Measurements from ENCODE around the gene KLK14. TPM values are rescaled to one million over a fixed set of nuclear protein-coding genes. Genes with fewer than 3 reads are reported as not detected.

Gene KLK14
- total RNA-seq, 1 experiment from 2014 or later, result 0.30 TPM

DNA sequence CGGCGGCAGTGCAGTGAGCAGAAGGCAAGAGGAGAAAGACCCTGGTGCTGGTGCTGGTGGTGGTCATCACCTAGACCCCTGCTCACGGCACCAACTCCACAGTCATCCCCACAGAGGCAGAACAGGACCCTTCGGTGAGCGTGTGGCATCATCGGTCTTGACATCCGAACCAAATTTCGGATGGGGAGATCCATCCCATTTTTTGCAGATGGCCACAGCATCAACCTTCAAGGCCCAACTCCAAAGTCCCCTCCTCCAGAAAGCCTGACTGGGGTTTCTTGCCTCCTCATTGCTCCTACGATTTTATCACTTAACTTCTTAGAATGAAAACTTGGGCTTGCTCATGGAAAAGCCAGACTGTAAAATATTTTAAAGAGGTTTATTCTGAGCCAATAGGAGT, 39.2 kb downstream of the KLK14 start:
- no TSS peak for BruUV-seq (replicated peaks)
- no peak overlapping the region for H3K4me3 Mint-ChIP-seq (ENCODE audit: unreplicated experiment)
- intact Hi-C loops (cut with micrococcal nuclease), result no loop called here
- H3K36me3 Mint-ChIP-seq (ENCODE audit: insufficient read depth, unreplicated experiment), result no peaks in the 10 kb centered on the region
- H3K27me3 Mint-ChIP-seq (ENCODE audit: insufficient read depth, unreplicated experiment), result no peaks in the 10 kb centered on the region
- CTCF ChIA-PET, result interaction anchor here (1.8 kb wide), 1 partner anchor 53 kb away, joined by 7 read pairs; no protein-coding TSS in a partner anchor
- POLR2A ChIA-PET, result interaction anchor here (1.0 kb wide), 1 partner anchor 23 kb away, joined by 4 read pairs; no protein-coding TSS in a partner anchor
- H3K27ac Mint-ChIP-seq (ENCODE audit: low read depth, unreplicated experiment), result no peak overlapping the region
- peaks cover 8% of the 10 kb centered on the region for H3K9me3 Mint-ChIP-seq (ENCODE audit: unreplicated experiment)
- no peaks in the 10 kb centered on the region for H3K4me1 Mint-ChIP-seq (ENCODE audit: insufficient read depth, unreplicated experiment)
- DNase-seq (ENCODE audit: unreplicated experiment), result no peak
- TF ChIP-seq CTCF (IDR thresholded peaks at IDR 0.05; ENCODE audit: unreplicated experiment), result no peak

DNA sequence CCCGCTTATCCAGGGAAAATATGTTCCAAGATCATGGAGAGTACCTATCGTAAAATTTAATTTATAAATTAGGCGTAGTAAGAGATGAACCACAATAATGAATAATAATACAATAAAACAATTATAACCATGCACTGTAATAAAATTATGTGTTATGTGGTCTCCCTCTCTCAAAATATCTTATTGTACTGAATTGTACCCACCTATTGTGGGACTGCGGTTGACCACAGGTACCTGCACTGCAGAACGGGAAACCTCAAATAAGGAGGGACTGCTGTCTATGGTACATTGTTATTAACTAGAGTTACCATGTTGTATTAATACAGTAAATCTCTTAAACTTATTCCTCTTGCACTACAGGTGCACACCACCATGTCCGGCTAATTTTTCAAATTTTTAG, 42.5 kb downstream of the KLK14 start:
- ChIA-PET CTCF (no interaction called here), POLR2A (no interaction called here)
- TF ChIP-seq CTCF (IDR thresholded peaks at IDR 0.05; ENCODE audit: unreplicated experiment), result no peak
- Mint-ChIP-seq H3K4me1 (ENCODE audit: insufficient read depth, unreplicated experiment) (no peaks in the 10 kb centered on the region), H3K4me3 (ENCODE audit: unreplicated experiment) (no peak overlapping the region), H3K9me3 (ENCODE audit: unreplicated experiment) (peaks cover 7% of the 10 kb centered on the region), H3K27ac (ENCODE audit: low read depth, unreplicated experiment) (no peak overlapping the region), H3K27me3 (ENCODE audit: insufficient read depth, unreplicated experiment) (peaks cover under 1% of the 10 kb centered on the region), H3K36me3 (ENCODE audit: insufficient read depth, unreplicated experiment) (no peaks in the 10 kb centered on the region)
- intact Hi-C loops (cut with micrococcal nuclease), result no loop called here
- BruUV-seq (replicated peaks), result no TSS peak
- no peak for DNase-seq (ENCODE audit: unreplicated experiment)

DNA sequence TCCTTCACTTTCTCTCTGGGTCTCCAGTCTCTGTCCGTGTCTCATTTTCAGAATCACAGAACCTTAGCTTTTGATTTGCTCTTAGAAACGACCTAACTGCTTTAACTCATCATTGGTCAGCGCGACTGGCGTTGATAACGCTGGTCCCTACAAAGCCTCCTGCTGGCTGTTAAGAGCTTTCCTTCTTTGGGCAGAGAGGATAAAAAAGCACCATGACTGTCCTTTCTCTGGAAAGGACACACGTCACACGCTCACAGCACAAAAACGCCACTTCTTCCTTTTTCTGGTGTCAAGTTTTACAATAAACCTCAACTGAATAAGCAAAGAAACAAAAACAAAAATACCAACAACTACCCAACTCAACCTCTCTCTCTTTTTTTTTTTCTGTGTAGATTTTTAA, 46.2 kb downstream of the KLK14 start:
- Mint-ChIP-seq H3K4me3 (ENCODE audit: unreplicated experiment) (no peak overlapping the region), H3K36me3 (ENCODE audit: insufficient read depth, unreplicated experiment) (no peaks in the 10 kb centered on the region), H3K27ac (ENCODE audit: low read depth, unreplicated experiment) (no peak overlapping the region), H3K4me1 (ENCODE audit: insufficient read depth, unreplicated experiment) (no peaks in the 10 kb centered on the region), H3K9me3 (ENCODE audit: unreplicated experiment) (peaks cover 30% of the 10 kb centered on the region), H3K27me3 (ENCODE audit: insufficient read depth, unreplicated experiment) (peaks cover 12% of the 10 kb centered on the region)
- POLR2A ChIA-PET, result no interaction called here
- no TSS peak for BruUV-seq (replicated peaks)
- CTCF ChIA-PET, result no interaction called here
- intact Hi-C loops (cut with micrococcal nuclease), result no loop called here
- no peak for TF ChIP-seq CTCF (IDR thresholded peaks at IDR 0.05; ENCODE audit: unreplicated experiment)
- no peak for DNase-seq (ENCODE audit: unreplicated experiment)

GRCh38 chr19:51034704-51035103, 48.0 kb downstream of the KLK14 start, which contains the start of gene KLK12:
KLK12 (minus strand) TSS chr19:51035002; CDS start chr19:51034621, 381 bp downstream.
- H3K4me1 Mint-ChIP-seq (ENCODE audit: insufficient read depth, unreplicated experiment), result no peaks in the 10 kb centered on the region

More at GRCh38 chr19:51034704-51035103, 48.0 kb downstream of the KLK14 start, which contains the start of gene KLK12:
- H3K27ac Mint-ChIP-seq (ENCODE audit: low read depth, unreplicated experiment), result no peak within 1 kb of the TSS
- H3K27me3 Mint-ChIP-seq (ENCODE audit: insufficient read depth, unreplicated experiment), result peaks cover 12% of the 10 kb centered on the region
- no TSS peak for BruUV-seq (replicated peaks)
- CTCF ChIA-PET, result interaction anchor here (0.6 to 1.2 kb wide), 2 partner anchors 14 to 18 kb away, joined by 4 read pairs; no protein-coding TSS in a partner anchor
- no peak for DNase-seq (ENCODE audit: unreplicated experiment)
- H3K36me3 Mint-ChIP-seq (ENCODE audit: insufficient read depth, unreplicated experiment), result no peaks in the 10 kb centered on the region
- H3K4me3 Mint-ChIP-seq (ENCODE audit: unreplicated experiment), result no peak within 1 kb of the TSS
- H3K9me3 Mint-ChIP-seq (ENCODE audit: unreplicated experiment), result peaks cover 43% of the 10 kb centered on the region
- POLR2A ChIA-PET, result no interaction called here
- TF ChIP-seq CTCF (IDR thresholded peaks at IDR 0.05; ENCODE audit: unreplicated experiment), result no peak
- intact Hi-C loops (cut with micrococcal nuclease), result no loop called here
